A549 (cell line): ENCODE data around the gene FILIP1L. TPM values are rescaled to one million over a fixed set of nuclear protein-coding genes. Genes with fewer than 3 reads are reported as not detected.

Experiments
- ATAC-seq, 2 experiments: fragments of 200-7000 bp in 1 of 2; fragments of >200 bp in 1 of 2; cut with Nextera tagmentation in 1 of 2; cut with Tn5 transposase in 1 of 2; 3 replicates each; pipeline versions ENCODE4 v1.8.0 to v1.9.1; 2018 to 2020; ENCODE audit warnings: mild to moderate bottlenecking in 1 of 2, moderate library complexity in 1 of 2
- CTCF ChIA-PET: fragments of 300-600 bp; sonication (Branson Sonifier 250); formaldehyde crosslinking; extraction: SDS; loops from one replicate; lab custom pipeline; 2021; ENCODE audit warnings: antibody characterized with exemption, inconsistent platforms; lab: Yijun Ruan, JAX
- POLR2A ChIA-PET: fragments of 350-600 bp; formaldehyde crosslinking; extraction: SDS; loops from one replicate; lab custom pipeline; 2021; ENCODE audit warnings: antibody characterized with exemption, inconsistent platforms; lab: Yijun Ruan, JAX
- DNase-seq, 2 experiments: peaks; one replicate each; pipeline versions ENCODE4 v3.0.0 to v3.0.0-alpha.2; 2011 to 2016; ENCODE audit warnings: low read depth in 1 of 2, low spot score in 1 of 2
- FAIRE-seq: peaks from 2 replicates; lab custom pipeline; 2011; peaks lifted over from hg19 to GRCh38; lab: Jason Lieb, UNC
- H3K27ac ChIP-seq, 2 experiments: fragments of >200 bp; sonication (Bioruptor Twin); formaldehyde crosslinking; 3 replicates each; pipeline ENCODE4 v1.5.1; 2016 to 2017
- H3K4me1 ChIP-seq: fragments of >200 bp; sonication (Bioruptor Twin); formaldehyde crosslinking; 3 replicates; pipeline ENCODE4 v1.6.1; 2016
- H3K4me2 ChIP-seq: fragments of >200 bp; sonication (Bioruptor Twin); formaldehyde crosslinking; 3 replicates; pipeline ENCODE4 v1.6.1; 2016
- H3K4me3 ChIP-seq: fragments of >200 bp; sonication (Bioruptor Twin); formaldehyde crosslinking; 3 replicates; pipeline ENCODE4 v1.5.1; 2016
- H3K9me3 ChIP-seq: fragments of >200 bp; sonication (Bioruptor Twin); formaldehyde crosslinking; 3 replicates; pipeline ENCODE4 v1.6.1; 2016
- BHLHE40 ChIP-seq: IDR thresholded peaks from 2 replicates; pipeline ENCODE4 v1.6.1; 2012; ENCODE audit warnings: low read depth, low read length, inconsistent platforms
- CBX2 ChIP-seq: fragments of 200-600 bp; sonication (generic); IDR thresholded peaks from 2 replicates; pipeline ENCODE4 v1.6.1; 2016; ENCODE audit warnings: low read depth, mild to moderate bottlenecking, borderline replicate concordance
- CEBPB ChIP-seq, 2 experiments: fragments of >200 bp in 1 of 2; sonication (Bioruptor Twin) in 1 of 2; formaldehyde crosslinking in 1 of 2; IDR thresholded peaks; 2 replicates each; pipeline ENCODE4 v1.6.1; 2012 to 2016
- EHF ChIP-seq: fragments of 250-450 bp; sonication (Bioruptor Pico); IDR thresholded peaks from 2 replicates; pipeline ENCODE4 v1.5.0; 2020; ENCODE audit warnings: mild to moderate bottlenecking
- EHMT2 ChIP-seq: fragments of 200-600 bp; sonication (generic); IDR thresholded peaks from 2 replicates; pipeline ENCODE4 v1.6.1; 2016; ENCODE audit warnings: antibody characterized with exemption, low read depth, mild to moderate bottlenecking, moderate library complexity
- EP300 ChIP-seq, 2 experiments: fragments of >200 bp; sonication (Bioruptor Twin); formaldehyde crosslinking; IDR thresholded peaks; 2 replicates in 1 of 2; 3 replicates in 1 of 2; pipeline ENCODE4 v1.6.1; 2016 to 2017
- ESRRA ChIP-seq: fragments of 150-350 bp; IDR thresholded peaks from 2 replicates; pipeline ENCODE4 v1.6.1; 2014; ENCODE audit warnings: mild to moderate bottlenecking, low read length, borderline replicate concordance
- FOSL2 ChIP-seq, 2 experiments: fragments of 450-650 bp in 1 of 2; fragments of >200 bp in 1 of 2; sonication (Bioruptor Twin) in 1 of 2; formaldehyde crosslinking; IDR thresholded peaks; 2 replicates each; pipeline versions ENCODE4 v1.5.0 to v1.6.1; 2016 to 2020; ENCODE audit warnings: mild to moderate bottlenecking in 1 of 2, moderate library complexity in 1 of 2
- HOXA7 ChIP-seq: fragments of 250-450 bp; sonication (Bioruptor Pico); IDR thresholded peaks from 2 replicates; pipeline ENCODE4 v1.5.0; 2020; ENCODE audit warnings: mild to moderate bottlenecking, moderate library complexity
- HOXB5 ChIP-seq: fragments of 250-450 bp; sonication (Bioruptor Pico); IDR thresholded peaks from 2 replicates; pipeline ENCODE4 v1.5.0; 2020; ENCODE audit warnings: mild to moderate bottlenecking, moderate library complexity
- JUN ChIP-seq, 2 experiments: fragments of >200 bp; sonication (Bioruptor Twin); formaldehyde crosslinking; IDR thresholded peaks; 2 replicates in 1 of 2; 3 replicates in 1 of 2; pipeline ENCODE4 v1.6.1; 2016 to 2017
- KDM1A ChIP-seq: fragments of 200-600 bp; sonication (generic); IDR thresholded peaks from 2 replicates; pipeline ENCODE4 v1.6.1; 2016; ENCODE audit warnings: low read depth, mild to moderate bottlenecking
- MAFK ChIP-seq: fragments of 450-650 bp; IDR thresholded peaks from 2 replicates; pipeline ENCODE4 v1.6.1; 2014; ENCODE audit not compliant: partially characterized antibody
- MYC ChIP-seq: IDR thresholded peaks from 2 replicates; pipeline ENCODE4 v1.6.1; 2012; ENCODE audit warnings: mild to moderate bottlenecking, inconsistent platforms, low read length, improper control_type of control experiment, borderline replicate concordance
- NPAS2 ChIP-seq: fragments of 250-450 bp; sonication (Bioruptor Pico); IDR thresholded peaks from 2 replicates; pipeline ENCODE4 v1.8.0; 2022; ENCODE audit warnings: mild to moderate bottlenecking, moderate library complexity, borderline replicate concordance
- NR3C1 ChIP-seq: fragments of >200 bp; sonication (Bioruptor Twin); formaldehyde crosslinking; IDR thresholded peaks from 3 replicates; pipeline ENCODE4 v1.6.1; 2017
- PHF8 ChIP-seq: fragments of 200-600 bp; sonication (generic); IDR thresholded peaks from 2 replicates; pipeline ENCODE4 v1.6.1; 2016; ENCODE audit warnings: low read depth, mild to moderate bottlenecking, antibody characterized with exemption, moderate library complexity, borderline replicate concordance
- POLR2AphosphoS2 ChIP-seq: conservative IDR thresholded peaks from 2 replicates; pipeline ENCODE4 v1.6.1; 2012; ENCODE audit warnings: low read length, improper control_type of control experiment, inconsistent platforms
- RARB ChIP-seq: fragments of 250-450 bp; sonication (Bioruptor Pico); IDR thresholded peaks from 2 replicates; pipeline ENCODE4 v1.8.0; 2021; ENCODE audit warnings: mild to moderate bottlenecking, moderate library complexity
- RCOR1 ChIP-seq: fragments of 150-350 bp; IDR thresholded peaks from 2 replicates; pipeline ENCODE4 v1.6.1; 2014; ENCODE audit warnings: antibody characterized with exemption, low read length, low read depth
- SREBF2 ChIP-seq: fragments of 450-650 bp; IDR thresholded peaks from 2 replicates; pipeline ENCODE4 v1.6.1; 2014; ENCODE audit warnings: mild to moderate bottlenecking, moderate library complexity
- TFCP2L1 ChIP-seq: fragments of 250-450 bp; sonication (Bioruptor Pico); IDR thresholded peaks from 2 replicates; pipeline ENCODE4 v1.5.0; 2021; ENCODE audit warnings: mild to moderate bottlenecking
- TP53 ChIP-seq: fragments of 250-450 bp; sonication (Bioruptor Pico); IDR thresholded peaks from 2 replicates; pipeline ENCODE4 v1.5.0; 2021; ENCODE audit warnings: mild to moderate bottlenecking, moderate library complexity
- ZC3H11A ChIP-seq: fragments of 450-650 bp; IDR thresholded peaks from 2 replicates; pipeline ENCODE4 v1.6.1; 2014; ENCODE audit warnings: antibody characterized with exemption, mild to moderate bottlenecking
- ZFP36 ChIP-seq: fragments of 450-650 bp; IDR thresholded peaks from 2 replicates; pipeline ENCODE4 v1.6.1; 2014; ENCODE audit warnings: borderline replicate concordance; ENCODE audit not compliant: partially characterized antibody
- ZSCAN20 ChIP-seq: fragments of 250-450 bp; sonication (Bioruptor Pico); IDR thresholded peaks from 2 replicates; pipeline ENCODE4 v1.8.0; 2022; ENCODE audit warnings: mild to moderate bottlenecking, moderate library complexity
- WGBS: methylation state at CpG from one replicate; pipeline ENCODE4 v1.1.6; 2017; ENCODE audit errors: missing lambda C conversion rate; 5-methylcytosine and 5-hydroxymethylcytosine counted together
- polyA plus RNA-seq, 4 experiments: library from polyadenylated mRNA; depleted of rRNA in 3 of 4; stranded (reverse); fragments of >200 nt; fragmentation: RNase III in 1 of 4; extraction: RNeasy Plus Mini Kit Qiagen cat#74134 plus additional on column Dnase treatment in 1 of 4; gene quantifications; 2 replicates in 3 of 4; 3 replicates in 1 of 4; pipeline ENCODE4 v1.2.3, GENCODE V29; 2011 to 2017
- TF ChIP-seq, protein P1 (sequence below): fragments of 250-450 bp; sonication (Bioruptor Pico); IDR thresholded peaks from 2 replicates; pipeline ENCODE4 v1.5.0; 2021; ENCODE audit warnings: mild to moderate bottlenecking, moderate library complexity, borderline replicate concordance
- TF ChIP-seq, protein P2 (sequence below): fragments of >200 bp; sonication (Bioruptor Twin); formaldehyde crosslinking; IDR thresholded peaks from 2 replicates; pipeline ENCODE4 v1.6.1; 2016
- TF ChIP-seq, protein P3 (sequence below): IDR thresholded peaks from 2 replicates; pipeline ENCODE4 v1.6.1; 2012
- TF ChIP-seq, protein P4 (sequence below): IDR thresholded peaks from 2 replicates; pipeline ENCODE4 v1.6.1; 2012
- TF ChIP-seq, protein P5 (sequence below): IDR thresholded peaks from 2 replicates; pipeline ENCODE4 v1.6.1; 2012; ENCODE audit warnings: low read depth, borderline replicate concordance
- TF ChIP-seq, protein P6 (sequence below): fragments of >200 bp; sonication (Bioruptor Twin); formaldehyde crosslinking; IDR thresholded peaks from 3 replicates; pipeline ENCODE4 v1.5.1; 2016

The FILIP1L gene
- polyA plus RNA-seq, 2 of the 4 experiments (the other 2 are of a cell fraction) = 0.19 to 0.45 TPM

DNA sequence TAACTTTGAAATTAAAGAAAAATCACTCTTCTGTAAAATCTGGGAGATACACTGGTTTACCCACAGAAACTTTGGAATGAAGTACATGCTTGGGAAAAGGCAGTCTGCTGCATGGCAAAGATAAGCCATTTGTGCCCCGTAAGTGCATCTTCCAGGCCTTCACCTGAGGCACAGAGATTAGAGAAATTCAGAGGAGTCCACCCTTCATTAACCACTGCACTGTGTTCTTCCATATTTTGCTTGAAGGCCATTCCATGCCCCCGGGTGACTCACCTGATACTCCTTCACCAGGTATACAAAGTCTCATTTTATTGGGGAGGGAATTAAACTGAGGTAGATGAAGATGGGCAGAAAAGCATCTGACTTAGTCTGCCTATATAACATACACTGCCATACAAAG is 243.6 kb downstream of the FILIP1L start:
- Histone ChIP-seq H3K4me2 (no peak overlapping the region), H3K4me1 (peaks cover 29% of the 10 kb centered on the region; the same call in 2 of the 3 replicates), H3K27ac (no peak overlapping the region), H3K9me3 (no peaks in the 10 kb centered on the region), H3K4me3 (no peak overlapping the region)
- TF ChIP-seq, protein P1, sequence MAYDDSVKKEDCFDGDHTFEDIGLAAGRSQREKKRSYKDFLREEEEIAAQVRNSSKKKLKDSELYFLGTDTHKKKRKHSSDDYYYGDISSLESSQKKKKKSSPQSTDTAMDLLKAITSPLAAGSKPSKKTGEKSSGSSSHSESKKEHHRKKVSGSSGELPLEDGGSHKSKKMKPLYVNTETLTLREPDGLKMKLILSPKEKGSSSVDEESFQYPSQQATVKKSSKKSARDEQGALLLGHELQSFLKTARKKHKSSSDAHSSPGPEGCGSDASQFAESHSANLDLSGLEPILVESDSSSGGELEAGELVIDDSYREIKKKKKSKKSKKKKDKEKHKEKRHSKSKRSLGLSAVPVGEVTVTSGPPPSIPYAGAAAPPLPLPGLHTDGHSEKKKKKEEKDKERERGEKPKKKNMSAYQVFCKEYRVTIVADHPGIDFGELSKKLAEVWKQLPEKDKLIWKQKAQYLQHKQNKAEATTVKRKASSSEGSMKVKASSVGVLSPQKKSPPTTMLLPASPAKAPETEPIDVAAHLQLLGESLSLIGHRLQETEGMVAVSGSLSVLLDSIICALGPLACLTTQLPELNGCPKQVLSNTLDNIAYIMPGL (CRISPR knock-in tag) = no peak
- no peak for TF ChIP-seq NPAS2 (CRISPR knock-in tag)
- no peak for TF ChIP-seq MYC
- TF ChIP-seq, protein P2, sequence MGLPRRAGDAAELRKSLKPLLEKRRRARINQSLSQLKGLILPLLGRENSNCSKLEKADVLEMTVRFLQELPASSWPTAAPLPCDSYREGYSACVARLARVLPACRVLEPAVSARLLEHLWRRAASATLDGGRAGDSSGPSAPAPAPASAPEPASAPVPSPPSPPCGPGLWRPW = no peak
- TF ChIP-seq EHMT2 = no peak
- no peak for TF ChIP-seq RCOR1
- TF ChIP-seq, protein P3, sequence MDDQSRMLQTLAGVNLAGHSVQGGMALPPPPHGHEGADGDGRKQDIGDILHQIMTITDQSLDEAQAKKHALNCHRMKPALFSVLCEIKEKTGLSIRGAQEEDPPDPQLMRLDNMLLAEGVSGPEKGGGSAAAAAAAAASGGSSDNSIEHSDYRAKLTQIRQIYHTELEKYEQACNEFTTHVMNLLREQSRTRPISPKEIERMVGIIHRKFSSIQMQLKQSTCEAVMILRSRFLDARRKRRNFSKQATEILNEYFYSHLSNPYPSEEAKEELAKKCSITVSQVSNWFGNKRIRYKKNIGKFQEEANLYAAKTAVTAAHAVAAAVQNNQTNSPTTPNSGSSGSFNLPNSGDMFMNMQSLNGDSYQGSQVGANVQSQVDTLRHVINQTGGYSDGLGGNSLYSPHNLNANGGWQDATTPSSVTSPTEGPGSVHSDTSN = no peak
- TF ChIP-seq, protein P4, sequence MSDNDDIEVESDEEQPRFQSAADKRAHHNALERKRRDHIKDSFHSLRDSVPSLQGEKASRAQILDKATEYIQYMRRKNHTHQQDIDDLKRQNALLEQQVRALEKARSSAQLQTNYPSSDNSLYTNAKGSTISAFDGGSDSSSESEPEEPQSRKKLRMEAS = no peak
- no peak for TF ChIP-seq ZFP36
- no peak for TF ChIP-seq FOSL2 (IDR thresholded peaks at IDR 0.05)
- TF ChIP-seq FOSL2 (CRISPR knock-in tag; IDR thresholded peaks at IDR 0.05) = no peak
- no peak for TF ChIP-seq KDM1A
- TF ChIP-seq BHLHE40 = no peak
- TF ChIP-seq HOXA7 (CRISPR knock-in tag) = no peak
- no peak for TF ChIP-seq MAFK
- TF ChIP-seq, protein P5, sequence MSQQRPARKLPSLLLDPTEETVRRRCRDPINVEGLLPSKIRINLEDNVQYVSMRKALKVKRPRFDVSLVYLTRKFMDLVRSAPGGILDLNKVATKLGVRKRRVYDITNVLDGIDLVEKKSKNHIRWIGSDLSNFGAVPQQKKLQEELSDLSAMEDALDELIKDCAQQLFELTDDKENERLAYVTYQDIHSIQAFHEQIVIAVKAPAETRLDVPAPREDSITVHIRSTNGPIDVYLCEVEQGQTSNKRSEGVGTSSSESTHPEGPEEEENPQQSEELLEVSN = no peak
- no peak for TF ChIP-seq ZC3H11A
- no peak for TF ChIP-seq SREBF2
- no peak for TF ChIP-seq ESRRA
- TF ChIP-seq TP53 (CRISPR knock-in tag) = no peak
- no peak for TF ChIP-seq PHF8
- FAIRE-seq (no peak), ATAC-seq (no peak), DNase-seq (no peak)
- CTCF ChIA-PET = interaction anchor here (1.9 to 2.4 kb wide), 2 partner anchors 8 to 27 kb away, joined by 4 to 12 read pairs; no protein-coding TSS in a partner anchor
- 84% methylated on average over 2 of the region's 2 CpGs for WGBS
- POLR2A ChIA-PET = no interaction called here

DNA sequence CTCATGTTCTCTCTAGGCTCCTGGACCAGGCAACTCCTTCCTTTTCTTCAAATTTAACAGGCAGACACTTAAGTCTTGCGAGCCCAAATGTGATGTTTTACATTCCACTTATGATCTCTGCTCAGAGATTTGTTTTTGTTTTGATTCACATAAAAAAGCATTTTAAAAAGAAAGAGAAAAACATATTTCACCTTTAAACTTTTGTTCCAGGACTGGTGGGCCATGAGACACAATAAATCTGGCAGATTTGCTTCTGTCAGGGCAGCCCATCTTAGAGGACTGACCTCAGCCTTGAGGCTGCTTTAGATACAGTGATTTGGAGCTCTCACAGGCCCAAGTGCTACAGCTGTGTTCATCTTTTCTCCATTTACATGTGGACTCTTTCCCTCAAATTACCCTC is 244.7 kb downstream of the FILIP1L start:
- FAIRE-seq (no peak), DNase-seq (no peak), ATAC-seq (no peak)
- no peaks in the 10 kb centered on the region for H3K9me3 ChIP-seq
- H3K4me2 ChIP-seq = no peak overlapping the region
- H3K4me3 ChIP-seq = no peak overlapping the region
- ChIA-PET POLR2A (no interaction called here), CTCF (no interaction called here)
- H3K27ac ChIP-seq = no peak overlapping the region
- WGBS = 91% methylated on average over 1 of the region's 1 CpG
- H3K4me1 ChIP-seq = peaks cover 29% of the 10 kb centered on the region; the same call in 2 of the 3 replicates
- TF ChIP-seq KDM1A (no peak), CEBPB (IDR thresholded peaks at IDR 0.05) (no peak), MAFK (no peak), HOXB5 (CRISPR knock-in tag) (no peak), EP300 (IDR thresholded peaks at IDR 0.05) (no peak), ZSCAN20 (CRISPR knock-in tag) (no peak), SREBF2 (no peak), NPAS2 (CRISPR knock-in tag) (no peak), CBX2 (no peak), EHF (no peak), RARB (no peak), JUN (IDR thresholded peaks at IDR 0.05) (no peak), NR3C1 (no peak), HOXA7 (CRISPR knock-in tag) (no peak), TP53 (CRISPR knock-in tag) (no peak), TFCP2L1 (no peak), POLR2AphosphoS2 (no peak)
- TF ChIP-seq, protein P6, sequence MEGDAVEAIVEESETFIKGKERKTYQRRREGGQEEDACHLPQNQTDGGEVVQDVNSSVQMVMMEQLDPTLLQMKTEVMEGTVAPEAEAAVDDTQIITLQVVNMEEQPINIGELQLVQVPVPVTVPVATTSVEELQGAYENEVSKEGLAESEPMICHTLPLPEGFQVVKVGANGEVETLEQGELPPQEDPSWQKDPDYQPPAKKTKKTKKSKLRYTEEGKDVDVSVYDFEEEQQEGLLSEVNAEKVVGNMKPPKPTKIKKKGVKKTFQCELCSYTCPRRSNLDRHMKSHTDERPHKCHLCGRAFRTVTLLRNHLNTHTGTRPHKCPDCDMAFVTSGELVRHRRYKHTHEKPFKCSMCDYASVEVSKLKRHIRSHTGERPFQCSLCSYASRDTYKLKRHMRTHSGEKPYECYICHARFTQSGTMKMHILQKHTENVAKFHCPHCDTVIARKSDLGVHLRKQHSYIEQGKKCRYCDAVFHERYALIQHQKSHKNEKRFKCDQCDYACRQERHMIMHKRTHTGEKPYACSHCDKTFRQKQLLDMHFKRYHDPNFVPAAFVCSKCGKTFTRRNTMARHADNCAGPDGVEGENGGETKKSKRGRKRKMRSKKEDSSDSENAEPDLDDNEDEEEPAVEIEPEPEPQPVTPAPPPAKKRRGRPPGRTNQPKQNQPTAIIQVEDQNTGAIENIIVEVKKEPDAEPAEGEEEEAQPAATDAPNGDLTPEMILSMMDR = no peak
- TF ChIP-seq, protein P4 = no peak
